T follicular helper cell (primary cell): ENCODE results near the gene SLC25A10.

Experiments used
- DNase-seq: peaks from one replicate; pipeline ENCODE4 v3.0.0-alpha.2; 2020; ENCODE audit warnings: low read depth

Gene SLC25A10

DNA sequence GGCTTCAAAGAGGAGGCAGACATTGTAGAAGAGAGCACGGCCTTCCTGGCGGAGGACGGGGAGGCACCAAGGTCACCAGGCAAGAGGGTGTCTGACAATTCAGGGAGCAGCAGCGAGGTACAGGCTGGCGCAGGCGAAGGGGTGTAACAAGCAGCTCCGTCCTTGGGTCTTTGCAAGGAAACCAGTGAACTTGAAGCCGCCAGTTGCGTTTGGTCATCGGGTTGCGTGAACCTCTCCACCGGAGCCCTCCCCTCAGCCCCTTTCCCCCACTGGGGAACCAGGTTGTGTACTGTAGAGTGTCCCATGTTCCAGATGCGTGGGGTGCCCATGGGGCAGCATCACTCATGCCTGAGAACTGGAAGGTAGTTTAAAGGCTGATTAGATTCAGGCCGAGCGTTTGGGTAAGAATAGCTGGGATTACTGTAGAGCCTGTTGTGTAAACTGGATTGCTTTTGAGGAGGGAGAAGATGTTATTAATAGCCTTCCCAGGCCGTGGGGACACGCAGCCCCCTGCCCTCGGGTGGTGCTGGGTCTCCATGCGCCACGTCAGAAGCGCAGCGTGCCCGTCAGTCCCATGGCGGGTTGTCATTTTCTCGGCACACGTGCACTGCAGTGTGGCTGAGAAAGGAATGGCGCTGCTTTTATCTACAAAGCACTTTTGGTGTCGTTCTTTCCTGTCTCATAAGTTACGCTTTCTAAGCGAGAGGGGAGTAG, 6.4 kb upstream of the SLC25A10 start:
- no peak for DNase-seq

DNA sequence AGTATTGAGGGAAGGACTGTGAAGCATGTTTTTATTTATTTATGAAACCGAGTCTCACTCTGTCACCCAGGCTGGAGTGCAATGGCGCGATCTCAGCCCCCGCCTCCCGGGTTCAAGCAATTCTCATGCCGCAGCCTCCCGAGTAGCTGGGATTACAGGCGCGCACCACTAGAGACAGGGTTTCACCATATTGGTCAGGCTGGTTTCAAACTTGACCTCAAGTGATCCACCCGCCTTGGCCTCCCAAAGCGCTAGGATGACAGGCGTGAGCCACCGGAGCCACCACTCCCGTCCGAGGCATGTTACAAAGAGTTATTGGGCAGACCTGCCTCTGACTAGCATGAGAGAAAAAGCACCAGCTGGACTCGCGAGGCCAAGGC, 5.9 kb upstream of the SLC25A10 start:
- DNase-seq: no peak

DNA sequence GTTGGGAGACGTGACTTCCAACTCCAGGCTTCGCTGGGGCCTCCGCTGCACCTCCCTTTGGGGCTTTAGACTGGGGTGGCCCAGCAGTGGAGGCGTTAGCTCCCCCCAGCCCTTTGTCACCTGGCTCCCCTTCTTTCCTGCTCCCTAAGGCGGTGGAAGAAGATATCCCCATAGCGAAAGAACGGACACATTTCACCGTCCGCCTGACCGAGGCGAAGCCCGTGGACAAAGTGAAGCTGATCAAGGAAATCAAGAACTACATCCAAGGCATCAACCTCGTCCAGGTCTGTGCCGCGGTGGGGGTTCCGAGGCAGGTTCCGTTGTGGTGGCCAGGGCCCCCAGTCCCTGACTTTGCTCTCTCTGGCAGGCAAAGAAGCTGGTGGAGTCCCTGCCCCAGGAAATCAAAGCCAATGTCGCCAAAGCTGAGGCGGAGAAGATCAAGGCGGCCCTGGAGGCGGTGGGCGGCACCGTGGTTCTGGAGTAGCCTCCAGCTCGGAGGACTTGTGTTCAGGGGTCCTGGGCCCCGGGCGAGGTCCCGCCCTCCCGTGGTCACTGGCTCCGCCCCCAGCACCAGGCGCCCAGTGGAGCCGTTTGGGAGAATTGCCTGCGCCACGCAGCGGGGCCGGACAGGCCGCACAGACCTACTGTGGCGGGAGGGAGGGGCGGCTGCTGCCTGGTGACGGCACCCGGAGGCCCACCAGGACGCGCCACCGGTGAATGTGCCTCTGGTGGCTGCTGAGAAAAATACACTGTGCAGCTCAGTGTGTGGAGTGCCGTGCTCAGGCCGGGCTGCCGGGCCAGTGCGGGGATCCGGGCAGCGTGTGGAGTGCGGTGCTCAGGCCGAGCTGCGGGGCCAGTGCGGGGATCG, 5.1 kb upstream of the SLC25A10 start:
- DNase-seq: no peak

DNA sequence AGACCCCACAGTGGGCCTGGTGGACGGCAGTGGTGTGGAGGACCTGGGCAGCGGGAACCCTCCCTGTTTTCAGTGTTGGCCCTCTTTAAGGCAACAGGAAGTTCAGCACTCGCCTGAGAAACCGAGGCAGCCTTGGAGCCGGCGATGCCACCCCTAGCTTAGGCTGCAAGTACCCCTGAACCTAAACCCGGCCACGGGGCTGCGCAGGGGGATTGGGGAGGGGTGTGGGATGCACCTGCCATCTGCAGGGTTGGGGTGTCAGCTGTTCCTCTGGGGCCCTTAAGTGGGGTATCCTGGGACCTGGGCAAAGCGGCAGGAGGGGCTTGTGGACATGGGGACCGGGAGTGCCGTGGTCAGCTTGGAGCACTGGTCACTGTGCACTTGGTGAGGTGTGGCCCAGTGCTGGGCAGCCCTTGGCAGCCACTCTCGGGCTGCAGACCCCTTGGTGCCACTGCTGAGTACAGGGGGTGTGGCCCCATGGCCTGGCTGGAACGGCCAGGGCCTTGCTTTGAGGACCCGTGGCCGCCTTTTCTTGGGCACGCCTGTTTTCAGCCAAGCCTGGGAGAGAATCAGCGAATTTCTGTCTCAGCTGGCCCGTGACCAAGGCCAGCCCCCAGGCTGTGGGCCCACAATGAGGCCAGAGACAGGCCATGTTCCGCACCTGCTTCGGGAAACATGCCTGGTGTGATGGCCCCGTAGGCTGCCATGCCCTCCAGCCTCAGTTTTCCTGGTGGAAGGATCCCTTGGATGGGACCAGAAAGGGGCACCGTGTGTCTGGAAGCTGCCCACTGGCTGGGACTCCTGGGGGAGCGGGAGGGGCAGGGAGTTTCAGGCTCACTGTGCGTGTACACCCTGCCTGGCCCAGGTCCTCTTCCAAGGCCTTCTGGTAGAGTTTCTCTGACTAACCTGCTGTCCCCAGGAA, 4.1 kb upstream of the SLC25A10 start:
- DNase-seq: no peak

DNA sequence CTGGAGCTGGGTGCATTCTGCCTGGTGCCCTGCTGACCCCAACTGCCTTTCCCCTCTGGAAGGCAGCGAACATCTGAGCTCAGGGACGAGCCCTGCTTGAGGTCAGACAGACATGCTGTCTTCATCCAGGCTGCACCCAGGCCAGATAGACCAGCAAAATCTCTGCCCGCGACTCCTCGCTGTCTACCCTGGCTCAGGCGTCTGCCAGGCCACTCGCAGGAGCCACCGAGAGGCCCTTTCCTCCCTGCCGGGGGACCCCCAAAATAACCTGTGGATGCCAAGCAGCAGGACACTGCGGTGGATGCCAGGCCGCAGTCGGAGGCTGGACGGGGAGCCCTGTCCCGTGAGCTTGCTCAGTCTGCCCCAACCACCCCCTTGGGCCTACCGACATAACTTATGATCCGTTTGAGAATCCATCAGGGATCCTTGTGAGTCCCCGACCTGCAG, 3.3 kb upstream of the SLC25A10 start:
- no peak for DNase-seq

DNA sequence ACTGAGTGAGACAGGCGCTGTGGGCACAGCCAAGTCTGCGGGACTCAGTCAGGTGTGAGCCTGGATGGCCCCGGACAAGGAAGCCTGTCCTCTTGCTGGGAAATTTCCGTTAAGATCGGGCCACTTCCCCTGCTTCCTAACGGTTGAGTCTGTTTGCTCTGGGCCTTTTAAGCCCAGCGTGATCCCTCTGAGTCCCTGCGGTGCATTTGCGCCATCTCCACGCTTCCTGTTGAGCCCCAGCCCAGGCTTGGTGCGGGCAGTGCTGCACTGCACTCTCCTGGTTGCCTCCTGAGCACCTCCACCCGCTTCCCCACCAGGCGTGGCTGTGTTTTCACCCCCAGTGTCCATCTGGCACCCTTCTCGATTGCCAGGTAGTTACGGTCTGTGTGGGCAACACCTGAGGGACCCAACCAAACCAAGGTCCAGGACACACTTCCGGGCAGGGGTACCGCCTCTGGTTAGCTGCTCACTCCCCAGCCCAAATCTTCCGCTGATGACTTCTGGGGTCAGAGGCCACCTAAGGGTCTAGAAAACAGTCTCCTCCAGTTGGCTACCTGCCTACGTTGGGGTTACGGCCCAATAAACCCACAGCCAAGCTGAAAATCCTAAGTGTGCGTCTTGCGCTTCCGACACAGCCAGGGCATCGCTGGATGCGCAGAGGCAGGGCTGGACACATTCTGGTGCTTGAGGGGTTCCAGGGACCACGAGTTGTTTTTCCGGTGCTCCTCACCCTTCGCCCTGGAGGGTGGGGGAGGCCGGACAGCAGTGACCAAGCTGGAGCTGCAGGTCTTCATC, 1.4 kb upstream of the SLC25A10 start:
- no peak for DNase-seq

DNA sequence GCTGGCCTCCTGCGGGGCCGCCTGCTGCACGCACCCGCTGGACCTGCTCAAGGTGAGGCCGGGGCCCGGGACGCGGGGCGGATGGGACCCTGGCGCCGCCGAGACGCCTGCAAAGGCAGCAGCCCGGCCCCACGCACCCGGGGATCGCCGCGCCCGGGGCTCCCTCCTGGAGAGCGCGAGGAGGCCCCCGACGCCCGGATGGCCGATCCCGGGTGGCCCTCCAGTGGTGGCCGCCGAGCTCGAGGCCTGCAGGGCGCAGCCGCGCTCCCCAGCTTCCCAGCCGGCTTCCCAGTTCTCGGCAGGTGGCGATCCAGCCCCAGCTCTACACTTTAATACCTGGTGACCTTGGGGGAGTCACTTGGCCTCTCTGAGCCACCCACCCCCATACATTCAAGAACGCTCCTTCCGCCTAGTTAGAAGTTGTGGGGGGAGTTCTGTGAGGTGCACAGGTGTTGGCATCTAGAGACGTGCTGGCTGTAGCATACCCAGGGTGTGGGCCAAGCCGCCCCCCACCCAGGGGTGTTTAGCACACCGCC, 452 bp downstream of the SLC25A10 start:
- no peak for DNase-seq

DNA sequence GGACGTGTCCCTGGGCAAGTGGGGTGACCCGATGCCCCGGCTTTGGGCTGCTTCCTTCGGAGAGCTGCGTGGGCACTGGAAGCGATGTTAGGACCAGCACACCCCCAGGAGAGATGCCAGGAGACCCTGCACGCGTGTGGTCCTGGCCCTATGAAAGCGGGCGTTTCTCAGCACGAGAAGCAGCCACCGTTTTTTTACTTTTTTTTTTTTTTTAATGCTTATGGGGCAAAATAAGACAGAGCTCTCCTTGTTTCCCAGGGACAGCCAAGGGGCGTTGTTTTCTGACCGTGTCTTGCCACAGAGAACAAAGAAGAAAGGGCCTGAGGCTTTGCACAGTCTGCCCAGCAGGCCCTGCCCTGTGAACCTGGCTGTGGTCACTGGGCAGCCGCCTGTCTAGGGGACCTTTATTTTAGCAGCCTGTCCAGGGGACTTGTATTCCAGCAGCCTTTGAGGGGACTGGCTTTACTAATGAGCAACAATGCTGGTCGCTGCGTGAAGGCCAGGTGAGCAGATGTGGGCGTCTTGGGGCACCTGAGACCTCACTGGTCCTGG, 996 bp downstream of the SLC25A10 start:
- no peak for DNase-seq

DNA sequence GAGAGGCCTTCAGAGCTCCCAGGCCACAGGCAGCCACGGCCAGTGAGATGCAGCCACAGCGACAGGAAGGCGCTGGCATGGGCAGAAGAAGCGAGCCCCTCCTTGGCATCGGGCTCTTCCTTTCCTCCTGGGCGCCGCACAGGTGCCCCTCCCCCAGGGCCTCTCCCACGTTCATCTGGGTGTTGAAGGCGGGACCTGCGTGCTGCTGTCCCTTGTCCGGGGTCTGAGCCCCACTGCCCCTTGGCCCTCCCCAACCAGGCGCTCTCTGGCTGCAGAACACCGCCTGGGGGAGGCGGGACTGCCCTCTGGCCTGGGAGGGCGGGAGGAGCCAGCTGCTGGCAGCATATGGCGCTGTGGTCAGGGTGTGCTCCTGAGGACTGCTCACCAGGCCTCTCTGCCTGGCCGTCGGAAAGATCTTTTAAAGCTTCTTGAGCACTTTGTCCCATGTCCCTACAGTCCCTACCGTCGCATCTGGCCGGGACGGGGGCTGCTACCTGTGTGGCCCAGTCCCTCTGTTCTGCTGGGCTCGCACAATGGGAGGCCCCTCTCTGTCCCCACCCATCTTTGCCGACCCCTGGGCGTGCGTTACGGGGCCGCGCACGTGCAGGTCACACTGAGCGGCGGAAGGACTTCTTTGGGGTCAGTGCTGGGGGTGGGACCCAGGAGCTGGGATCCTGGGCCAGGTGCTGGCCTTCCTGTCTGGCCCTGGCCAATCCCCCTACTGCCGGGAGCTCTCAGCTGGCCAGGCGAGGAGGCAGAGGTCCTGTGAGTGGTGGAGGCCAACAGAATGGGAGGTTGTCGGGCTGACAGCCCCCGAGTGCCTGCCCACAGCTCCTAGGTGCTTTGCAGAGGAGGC, 1.7 kb downstream of the SLC25A10 start:
- DNase-seq: no peak

DNA sequence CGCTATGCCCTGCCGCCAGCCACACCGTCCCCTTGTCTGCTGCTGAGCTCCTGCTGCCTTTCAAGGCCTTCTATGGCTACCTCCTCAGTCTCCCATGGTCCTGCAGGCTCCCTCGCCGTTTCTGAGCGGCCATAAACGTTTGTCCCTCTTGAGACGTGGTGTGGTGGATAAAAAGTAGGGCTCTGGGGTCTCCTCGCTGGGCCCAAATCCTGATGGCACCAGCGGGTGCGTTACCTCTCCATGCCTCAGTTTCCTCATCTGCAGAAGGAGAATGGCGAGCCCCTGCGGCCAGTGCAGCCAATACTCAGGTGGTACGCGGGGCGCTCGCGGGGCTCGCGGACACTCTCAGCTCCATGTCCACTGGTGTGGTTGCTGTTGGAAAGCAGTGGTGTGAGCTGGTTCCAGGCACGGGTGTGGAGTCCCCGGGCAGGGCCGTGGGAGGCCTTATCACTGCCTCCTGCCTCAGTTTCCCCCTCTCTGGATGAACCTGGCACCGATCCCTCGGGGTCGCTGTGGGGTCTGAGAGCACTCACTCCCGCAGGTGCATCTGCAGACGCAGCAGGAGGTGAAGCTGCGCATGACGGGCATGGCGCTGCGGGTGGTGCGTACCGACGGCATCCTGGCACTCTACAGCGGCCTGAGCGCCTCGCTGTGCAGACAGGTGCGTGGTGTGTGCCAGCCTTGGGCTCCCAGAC, 2.5 kb downstream of the SLC25A10 start:
- DNase-seq: no peak

DNA sequence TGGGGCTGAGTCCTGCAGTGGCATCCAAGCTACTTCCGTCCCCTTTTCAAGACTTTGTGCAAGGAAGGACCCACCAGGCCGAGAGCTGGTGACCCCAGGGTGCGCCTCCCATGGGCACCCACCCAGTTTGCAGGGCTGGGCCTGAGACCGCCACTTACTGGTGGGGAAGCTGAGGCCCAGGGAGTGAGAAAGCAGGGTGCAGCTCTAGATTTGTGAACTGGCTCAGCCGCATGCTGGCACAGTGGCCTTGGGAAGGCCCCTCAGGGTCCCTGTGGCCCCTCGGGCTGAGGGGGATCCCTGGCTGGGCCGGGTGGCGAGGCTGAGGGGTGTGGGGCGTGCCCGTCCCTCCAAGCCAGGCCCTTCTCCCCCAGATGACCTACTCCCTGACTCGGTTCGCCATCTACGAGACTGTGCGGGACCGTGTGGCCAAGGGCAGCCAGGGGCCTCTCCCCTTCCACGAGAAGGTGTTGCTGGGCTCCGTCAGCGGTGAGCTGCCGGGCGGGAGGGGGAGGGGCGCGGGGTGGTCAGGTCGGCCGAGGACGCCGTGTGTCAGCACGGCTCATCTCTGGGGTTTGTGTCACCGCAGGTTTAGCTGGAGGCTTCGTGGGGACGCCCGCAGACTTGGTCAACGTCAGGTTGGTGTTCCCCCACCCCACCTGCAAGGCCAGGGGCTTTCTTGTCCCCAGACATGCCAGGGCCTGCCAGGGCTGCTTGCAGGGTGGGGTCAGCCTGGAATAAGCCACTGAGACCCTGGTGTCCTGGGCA, 3.2 kb downstream of the SLC25A10 start:
- no peak for DNase-seq

DNA sequence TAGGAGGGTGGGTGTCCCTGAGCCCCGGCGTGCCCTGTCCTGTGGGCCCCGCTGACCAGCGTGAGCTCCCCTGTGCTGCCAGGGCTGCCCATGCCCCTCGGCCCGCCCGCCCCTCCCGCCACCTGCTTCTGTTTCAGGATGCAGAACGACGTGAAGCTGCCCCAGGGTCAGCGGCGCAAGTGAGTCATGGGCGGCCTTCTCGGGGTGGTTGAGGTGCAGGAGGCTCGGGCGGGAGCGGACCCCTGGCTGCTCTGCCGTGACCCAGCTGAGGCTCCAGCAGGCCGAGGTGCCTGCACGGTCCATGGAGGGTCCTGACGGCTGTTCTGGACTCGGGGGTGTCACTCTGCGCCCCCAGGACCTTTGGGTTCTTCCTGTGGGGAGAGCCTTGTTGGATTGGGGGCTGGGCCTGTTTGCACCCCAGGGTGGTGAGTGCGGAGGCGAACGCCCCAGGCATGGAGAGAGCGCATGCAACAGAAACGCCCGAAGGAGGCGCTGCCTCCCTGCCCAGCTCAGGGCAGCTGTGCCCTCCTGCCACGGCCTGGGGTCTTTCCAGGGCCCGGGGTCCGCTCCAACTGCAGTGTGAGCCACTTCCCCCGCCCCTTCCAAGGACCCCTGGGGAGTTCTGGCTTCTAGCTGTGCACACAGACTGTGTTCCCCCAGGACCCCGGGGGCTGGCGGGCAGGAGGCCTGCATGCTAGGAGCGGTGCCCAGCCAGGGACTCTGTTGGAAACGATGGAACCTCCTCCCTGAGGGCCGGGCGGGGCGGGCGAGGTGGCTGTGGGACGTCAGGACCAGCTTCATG, 4.0 kb downstream of the SLC25A10 start:
- DNase-seq: no peak

DNA sequence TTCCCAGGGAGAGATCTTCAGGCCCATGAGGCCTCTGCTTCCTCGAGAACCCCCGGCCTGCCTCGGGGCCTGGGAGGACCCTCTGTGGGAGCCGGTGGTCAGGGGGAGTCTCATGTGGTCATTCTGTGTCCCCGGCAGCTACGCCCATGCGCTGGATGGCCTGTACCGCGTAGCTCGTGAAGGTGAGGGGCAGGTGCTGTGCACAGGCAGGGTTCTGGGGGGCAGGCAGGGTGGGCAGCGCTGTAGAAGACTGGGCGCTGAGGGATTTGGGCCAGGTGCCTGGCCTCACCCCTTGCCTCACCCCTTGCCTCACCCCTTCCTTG, 4.6 kb downstream of the SLC25A10 start:
- no peak for DNase-seq

DNA sequence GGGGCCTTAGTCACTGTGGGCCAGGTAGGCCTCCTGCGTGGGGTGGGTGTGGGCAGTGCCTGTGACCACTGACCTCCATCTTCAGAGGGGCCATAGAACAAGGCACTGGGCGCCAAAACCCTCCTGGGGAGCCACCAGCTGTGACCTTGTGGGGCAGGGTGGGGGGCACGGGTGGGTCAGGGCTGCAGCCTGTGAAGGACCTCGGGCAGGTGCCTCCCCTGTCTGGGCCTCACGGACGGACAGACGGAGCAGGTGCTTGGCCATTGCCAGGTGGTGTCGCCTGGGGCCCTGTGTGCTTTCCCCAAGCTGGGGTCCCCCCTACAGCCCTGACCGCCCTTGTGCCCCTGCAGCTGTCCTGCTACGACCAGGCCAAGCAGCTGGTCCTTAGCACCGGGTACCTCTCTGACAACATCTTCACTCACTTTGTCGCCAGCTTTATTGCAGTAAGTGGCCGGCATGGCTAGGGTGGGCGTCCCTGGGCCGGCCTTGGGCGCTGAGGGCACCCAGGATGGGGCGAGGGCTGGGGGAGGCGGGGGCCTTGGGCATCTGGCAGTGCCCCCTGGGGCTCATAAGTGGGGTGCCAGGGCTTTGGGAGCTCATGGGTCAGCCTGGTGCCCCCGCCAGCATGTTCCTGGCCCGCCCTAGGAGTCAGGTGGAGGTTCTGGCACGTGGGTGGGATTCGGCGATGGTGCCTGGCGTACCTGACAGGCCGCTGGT, 5.1 kb downstream of the SLC25A10 start:
- no peak for DNase-seq

DNA sequence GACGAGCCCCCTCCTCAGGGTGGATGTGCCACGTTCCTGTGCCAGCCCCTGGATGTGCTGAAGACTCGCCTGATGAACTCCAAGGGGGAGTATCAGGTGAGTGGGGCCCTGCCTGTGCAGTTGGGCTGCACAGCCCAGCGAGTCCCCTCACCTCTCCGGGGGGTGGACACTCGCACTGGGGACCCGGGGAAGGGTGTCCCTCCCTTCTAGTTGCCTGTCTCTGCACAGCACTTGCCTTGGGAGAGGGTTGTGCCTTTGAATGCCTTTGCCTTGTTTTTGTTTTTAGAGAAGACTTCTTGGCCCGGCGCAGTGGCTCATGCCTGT, 5.6 kb downstream of the SLC25A10 start:
- DNase-seq: no peak

DNA sequence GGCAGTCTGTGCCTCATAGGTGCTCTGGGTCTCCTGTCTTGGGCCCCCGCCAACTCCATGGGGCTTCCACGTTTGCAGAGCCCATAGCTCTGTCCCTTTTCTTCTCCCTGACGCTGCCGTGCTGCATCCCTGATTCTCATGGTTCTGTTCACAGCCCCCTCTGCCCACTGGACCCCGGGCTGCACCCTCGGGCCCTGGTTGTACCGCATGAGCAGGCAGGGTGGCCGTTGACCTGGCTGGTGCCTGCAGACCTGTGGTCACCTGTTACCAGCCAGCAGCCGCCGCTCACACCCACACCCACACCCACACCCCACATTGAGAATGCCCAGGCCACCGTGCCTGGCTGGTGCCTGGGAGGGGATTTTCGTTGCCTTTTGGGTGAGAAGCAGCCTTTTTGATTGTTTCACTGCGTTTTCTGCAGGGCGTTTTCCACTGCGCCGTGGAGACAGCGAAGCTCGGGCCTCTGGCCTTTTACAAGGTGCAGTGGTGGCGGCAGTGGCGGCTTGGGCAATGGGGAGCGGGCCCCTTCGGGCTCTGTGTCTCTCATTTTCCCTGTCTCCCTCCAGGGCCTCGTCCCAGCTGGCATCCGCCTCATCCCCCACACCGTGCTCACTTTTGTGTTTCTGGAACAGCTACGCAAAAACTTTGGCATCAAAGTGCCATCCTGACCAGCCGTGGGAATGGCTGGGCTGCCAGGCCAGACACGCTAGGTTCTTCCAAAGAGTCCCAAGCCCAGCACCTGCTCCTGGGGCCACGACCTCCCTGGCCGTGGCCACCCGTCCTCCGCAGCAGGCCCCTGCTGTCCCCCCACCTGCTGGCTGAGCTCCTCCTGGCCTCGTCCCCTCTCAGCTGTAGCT, 7.6 kb downstream of the SLC25A10 start:
- DNase-seq: no peak
